CD4-positive, alpha-beta T cell treated with Interferon gamma for 1 hour (primary cell): ENCODE data around the gene MRPL10.

Experiments used
- DNase-seq: peaks from one replicate; pipeline ENCODE4 v3.0.0-alpha.2; 2020

Gene MRPL10

DNA sequence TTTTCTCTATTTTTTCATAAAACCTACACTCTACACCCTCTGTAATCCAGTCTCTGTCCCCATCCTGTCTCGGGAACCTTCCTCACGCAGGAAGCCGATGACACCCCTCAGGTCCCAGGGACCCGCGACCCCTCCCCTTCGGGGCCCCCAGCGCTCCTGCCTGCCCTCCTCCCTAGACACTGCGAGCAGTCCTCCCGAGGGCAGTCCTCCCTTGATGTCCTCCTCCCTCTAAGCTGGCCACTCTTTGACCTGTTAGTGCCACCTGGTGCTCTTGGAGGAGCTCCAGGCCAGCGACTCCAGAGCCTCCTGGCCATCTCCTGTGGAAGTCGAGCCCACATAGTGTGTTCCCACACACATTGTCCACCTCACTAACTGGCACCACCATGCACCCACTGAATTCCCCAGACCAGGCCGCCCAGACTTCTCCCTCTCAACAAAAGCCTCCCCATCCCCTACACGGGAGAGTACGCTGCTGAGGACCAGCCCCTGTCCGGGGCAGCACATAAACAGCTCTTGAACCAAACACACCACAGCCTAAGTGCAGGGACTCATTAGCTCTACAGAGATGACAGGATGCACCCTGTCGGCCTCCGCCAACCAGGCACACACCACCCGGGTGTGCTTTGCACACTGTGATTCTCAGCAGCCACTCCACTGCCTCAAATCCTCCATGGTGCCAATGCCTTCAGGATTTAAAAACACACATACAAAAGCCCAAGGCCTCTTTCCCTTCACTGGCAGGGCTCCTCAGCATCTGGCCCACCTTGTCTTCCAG, 19.0 kb downstream of the MRPL10 start:
- DNase-seq: no peak

DNA sequence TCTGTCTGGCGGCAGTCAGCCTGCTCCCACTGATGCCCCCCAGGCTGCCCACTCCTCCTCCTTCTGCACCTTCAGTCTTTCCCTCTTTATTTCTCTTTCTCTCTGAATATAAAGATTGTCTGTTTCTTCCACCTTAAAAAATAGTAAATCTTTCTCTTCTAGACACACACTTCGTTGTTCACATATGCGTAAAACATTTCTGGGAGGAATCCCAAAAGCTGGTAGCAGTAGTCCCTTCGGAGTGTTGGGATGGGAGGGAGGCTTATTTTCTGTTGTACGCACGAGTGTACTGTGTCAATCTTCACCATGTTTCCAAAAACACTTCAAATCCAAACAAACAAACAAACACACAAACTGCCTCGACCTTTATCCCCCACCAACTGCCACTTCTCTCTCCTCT, 19.6 kb downstream of the MRPL10 start:
- no peak for DNase-seq

- no peak for DNase-seq
Observed at GRCh38 chr17:47810901-47811635, 20.3 kb downstream of the MRPL10 start.

DNA sequence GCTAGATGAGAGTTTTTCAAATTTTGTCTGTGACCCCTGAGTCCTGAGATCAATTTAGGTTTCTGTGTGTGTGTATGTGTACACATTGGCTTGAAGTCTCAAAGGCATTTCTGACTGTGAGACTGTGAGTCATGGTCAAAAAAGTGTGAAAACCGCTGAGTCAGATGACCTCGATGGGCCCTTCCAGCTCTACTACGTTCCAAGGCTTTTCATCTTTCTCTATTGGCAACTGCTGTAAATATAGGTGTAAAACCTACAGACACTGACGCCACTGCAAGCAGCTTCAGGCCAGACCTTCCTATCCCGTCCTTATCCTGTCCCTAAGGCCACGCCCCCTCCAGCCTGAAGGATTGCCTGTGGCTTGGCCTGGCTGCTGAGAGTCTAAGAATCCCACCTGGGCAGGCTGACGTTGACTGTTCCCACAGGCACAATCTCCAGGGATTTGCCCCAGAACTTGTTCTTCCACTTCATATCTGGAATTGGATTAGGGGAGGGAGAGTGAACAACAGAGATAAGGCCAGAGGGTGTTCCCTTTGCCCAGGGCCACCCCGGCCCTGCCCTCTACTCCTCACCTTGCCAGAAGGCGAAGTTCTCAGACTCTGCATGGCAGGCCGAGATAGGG, 21.0 kb downstream of the MRPL10 start:
- peak; percentile 34 for DNase-seq

DNA sequence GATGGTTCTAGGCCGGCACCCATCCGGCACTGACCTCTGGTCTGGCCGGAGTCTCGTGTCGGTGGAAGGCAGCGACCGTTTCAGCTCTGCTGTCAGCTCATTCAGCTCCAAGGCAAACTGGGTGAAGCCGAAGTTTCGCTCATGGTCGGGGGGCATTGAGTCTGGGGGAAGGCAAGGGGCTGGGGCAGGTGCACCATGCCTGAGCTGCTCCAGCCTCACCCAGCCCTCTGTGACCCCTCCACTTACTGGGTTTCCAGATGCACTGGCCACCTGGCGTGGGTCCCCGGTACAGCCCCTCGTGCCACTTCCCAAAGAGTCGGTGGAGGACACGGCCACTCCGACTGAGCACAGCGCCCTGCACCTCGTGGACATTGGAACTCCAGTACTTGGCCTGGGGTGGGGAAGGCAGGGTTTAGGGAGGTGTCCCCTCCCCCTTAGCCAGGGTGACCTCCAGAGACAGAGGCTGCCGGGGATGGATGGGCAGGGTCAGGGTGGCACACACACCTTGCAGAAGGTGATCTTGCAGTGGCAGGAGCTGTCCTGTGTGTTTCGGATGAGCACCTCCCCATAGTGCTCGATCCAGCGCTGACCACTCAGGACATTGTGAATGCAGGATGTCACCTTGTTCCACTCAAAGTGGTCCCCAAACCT, 22.4 kb downstream of the MRPL10 start:
- DNase-seq: no peak

DNA sequence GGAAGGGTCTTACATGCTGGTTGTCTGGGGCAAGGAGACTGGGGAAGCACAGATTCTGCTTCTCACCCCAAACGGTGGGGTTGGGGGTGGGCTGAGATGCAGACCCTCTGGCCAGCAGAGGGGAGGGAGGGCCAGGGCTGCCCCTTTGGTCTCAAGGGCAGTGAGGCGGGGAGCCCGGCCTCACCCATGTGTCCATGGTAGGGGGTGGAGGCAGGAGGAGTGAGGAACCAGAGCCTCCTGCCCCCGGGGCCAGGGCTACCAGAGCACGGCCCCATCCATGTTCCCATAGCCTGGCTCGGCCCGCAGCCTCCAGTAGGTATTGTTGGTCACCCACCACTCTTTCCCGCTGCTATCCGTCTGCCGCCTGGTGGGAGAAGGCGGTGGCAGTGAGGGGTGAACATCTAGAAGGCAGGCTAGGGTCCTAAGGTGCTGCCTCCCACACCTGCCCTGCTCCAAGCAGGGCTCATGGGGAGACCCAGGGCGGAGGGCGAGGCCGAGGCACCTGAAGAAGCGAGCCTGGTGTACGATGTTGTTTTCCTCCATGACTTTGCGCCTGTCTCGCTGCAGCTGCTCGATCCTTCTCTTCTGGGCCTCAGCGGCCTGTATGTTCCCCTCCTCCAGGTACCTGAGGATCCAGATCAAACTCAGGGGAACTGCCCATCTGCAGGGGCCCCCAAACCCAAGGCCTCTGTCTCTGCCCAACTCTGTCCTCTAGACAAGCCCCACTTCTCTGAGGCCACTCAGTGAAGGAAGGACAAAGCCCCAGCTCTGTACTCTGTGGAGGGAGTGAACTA, 23.1 kb downstream of the MRPL10 start:
- no peak for DNase-seq

GRCh38 chr17:47807421-47807820, 23.9 kb downstream of the MRPL10 start:
- DNase-seq: no peak

DNA sequence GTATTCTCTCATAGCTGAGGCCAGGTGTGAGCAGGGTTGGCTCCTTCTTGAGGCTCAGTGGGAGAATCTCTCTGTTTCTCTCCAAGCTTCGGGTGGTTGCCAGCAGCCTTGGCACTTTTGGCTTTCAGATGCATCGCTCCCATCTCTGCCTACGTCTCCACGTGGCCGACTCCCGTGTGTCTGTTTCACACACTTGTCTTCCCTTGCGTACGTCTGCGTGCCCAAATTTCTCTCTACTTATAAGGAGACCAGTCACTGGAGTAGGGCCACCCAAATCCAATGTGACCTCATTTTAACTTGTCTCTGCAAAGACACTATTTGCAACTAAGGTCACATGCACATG, 24.5 kb downstream of the MRPL10 start:
- no peak for DNase-seq

DNA sequence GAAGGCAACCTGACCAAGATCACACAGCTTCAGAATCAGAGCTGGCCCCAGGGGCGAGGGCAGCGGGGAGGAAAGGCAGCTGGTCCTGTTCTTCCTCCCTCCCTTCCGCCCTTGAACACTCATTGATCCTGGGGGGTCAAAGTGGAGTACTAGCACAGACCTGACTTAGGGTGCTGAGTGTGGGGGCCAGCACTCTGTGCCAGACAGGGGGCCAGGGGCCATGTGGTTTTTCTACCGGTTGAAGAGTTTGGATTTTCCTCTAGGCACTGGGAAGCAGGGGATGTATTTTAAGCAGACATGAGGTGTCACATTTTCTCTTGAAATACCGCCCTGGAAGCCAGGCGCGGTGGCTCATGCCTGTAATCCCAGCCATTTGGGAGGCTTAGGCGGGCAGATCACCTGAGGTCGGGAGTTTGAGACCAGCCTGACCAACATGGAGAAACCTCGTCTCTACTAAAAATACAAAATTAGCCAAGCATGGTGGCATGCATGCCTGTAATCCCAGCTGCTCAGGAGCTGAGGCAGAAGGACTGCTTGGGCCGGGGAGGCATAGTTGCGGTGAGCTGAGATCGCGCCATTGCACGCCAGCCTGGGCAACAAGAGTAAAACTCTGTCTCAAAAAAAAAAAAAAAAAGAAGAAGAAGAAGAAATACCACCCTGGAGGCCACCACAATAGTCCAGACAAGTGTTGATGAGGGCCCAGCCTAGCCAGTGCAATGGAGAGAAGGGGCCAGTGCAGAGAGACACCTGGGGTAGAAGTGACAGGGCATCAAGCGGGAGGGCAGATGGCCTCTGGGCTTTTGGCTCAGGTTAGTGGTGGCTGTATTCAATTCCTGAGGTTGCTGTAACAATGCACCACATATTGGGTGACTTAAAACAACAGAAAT, 25.1 kb downstream of the MRPL10 start:
- DNase-seq: no peak

DNA sequence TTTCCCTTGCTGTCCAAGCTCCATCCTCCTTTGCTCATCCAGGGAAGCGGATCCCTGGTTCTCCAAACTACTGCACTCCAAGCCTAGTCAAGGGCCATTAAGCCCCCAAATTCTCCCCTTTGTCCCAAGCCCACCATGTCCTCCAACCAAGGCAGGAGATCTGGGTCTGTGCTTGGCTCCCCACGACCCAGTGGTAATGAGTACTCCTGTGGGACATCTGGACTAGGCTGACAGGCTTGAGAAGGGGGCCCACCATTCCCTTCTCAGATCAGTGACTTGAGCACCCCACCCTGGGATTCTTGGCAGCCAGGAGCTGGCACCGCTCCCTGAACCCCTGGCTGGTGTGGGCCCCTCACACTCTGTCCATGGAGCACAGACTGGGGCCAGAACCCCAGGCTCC, 26.9 kb downstream of the MRPL10 start:
- DNase-seq: no peak

DNA sequence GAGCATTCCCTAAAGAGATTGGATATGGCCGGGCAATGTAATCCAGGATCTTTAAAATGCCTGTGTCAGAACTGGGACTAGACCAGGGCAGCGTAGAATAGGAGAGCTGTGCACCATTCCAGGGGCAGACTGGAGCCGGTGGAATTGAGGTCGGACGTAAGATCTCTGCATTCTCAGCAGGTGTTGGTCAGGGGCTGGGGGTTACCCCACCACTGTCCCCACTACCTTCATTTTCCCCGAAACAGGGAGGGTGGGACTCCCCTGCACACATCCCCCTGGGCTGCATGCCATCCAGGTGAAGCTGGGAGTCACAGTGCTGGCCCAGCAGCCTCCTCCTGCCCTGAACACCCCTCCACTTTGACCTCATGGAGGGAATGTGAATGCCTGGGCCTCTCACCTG, 27.6 kb downstream of the MRPL10 start:
- DNase-seq: no peak

GRCh38 chr17:47803201-47803600, 28.1 kb downstream of the MRPL10 start:
- no peak for DNase-seq

- peak; percentile 47 for DNase-seq
Observed at GRCh38 chr17:47802341-47803022, 28.9 kb downstream of the MRPL10 start.

- no peak for DNase-seq
Observed at GRCh38 chr17:47801906-47802305, 29.4 kb downstream of the MRPL10 start.

DNA sequence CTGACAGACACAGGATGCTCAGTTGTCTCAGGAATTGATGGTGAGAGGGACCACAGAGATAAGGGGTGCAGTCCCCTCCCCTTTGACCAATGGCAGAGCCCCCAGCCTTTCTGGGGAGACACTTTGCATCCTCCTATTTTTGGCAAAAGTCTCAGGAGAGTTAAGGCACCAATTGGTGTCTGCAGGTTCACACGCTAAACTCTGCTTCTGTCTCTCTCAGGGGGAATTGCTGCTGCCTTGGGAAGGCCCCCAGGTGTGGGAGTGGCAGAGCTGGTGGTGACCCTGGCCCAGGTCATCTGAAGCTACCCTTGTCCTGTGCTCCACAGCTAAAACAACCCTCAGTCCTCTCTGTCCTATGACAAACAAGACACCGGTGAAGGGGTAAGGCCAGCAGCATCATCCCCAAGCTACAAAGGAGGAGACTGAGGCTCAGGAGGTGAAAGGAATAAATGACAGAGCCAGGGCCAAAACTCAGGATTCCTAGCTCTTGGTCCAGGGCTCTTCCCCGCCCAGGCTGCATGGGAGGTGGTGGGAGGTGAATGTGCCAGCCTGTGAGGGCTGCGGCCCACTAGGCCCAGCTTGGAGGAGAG, 30.1 kb downstream of the MRPL10 start:
- no peak for DNase-seq

DNA sequence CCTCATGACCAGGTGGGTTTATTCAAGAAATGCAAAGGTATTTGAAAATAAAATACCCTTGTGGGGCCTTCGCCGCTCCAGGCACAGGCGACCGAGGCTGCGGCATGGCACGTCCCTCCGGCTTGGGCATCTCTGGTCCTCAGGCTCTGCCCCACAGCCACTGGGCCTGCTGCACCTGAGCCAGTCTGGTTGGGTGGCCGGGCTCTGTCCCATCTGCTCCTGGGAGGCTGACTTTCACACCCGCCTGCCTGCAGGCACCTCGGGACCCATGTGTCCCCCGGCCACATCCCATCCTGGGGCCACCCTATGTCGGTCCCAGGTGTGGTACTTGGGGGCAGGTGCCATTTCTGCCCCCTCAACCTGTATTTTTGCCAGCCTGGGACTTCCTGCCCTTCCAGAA, 30.7 kb downstream of the MRPL10 start:
- DNase-seq: no peak

- no peak for DNase-seq
Observed at GRCh38 chr17:47797797-47798196, 33.5 kb downstream of the MRPL10 start.

GRCh38 chr17:47792979-47793378, 38.4 kb downstream of the MRPL10 start:
- DNase-seq: no peak

- no peak for DNase-seq
Observed at GRCh38 chr17:47792457-47792856, 38.9 kb downstream of the MRPL10 start.

DNA sequence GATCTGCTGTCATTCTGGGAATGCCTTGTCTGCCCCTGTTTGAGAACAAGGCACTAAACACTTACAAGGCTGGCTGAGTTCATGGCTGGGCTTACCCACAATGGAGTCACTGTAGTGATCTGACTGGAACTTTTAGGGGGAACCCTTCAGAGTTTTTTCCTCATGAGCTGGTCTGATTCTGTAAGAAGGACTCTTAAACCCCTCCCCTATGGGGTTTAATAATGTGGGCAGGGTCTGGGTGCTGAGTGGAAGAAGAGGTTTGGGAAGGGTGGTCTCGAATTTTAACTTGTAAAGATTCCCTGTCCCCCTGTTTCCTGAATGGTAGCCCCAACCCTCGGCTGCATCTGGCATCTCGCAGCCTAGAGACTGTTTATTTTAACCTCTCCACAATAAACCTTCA, 40.3 kb downstream of the MRPL10 start:
- no peak for DNase-seq
